ENCODE measurements around the gene CPAMD8. TPM values are rescaled to one million over a fixed set of nuclear protein-coding genes. Genes with fewer than 3 reads are reported as not detected.

Gene CPAMD8
- total and polyA plus RNA-seq, 2 of the 8 experiments (the other 6 are each of a cell fraction or from before 2014, with no cell fraction given): 6.1 to 9.2 TPM

GRCh38 chr19:17048885-17049453 lies 22.4 kb upstream of the CPAMD8 start (continued):
- no peak for TF ChIP-seq ATF3 (IDR thresholded peaks at IDR 0.05; ENCODE audit: insufficient read depth, low read depth, low read length)
- no peak for TF ChIP-seq TBP (IDR thresholded peaks at IDR 0.05; ENCODE audit: low read depth, low read length)
- no peak for TF ChIP-seq CHD7 (IDR thresholded peaks at IDR 0.05; ENCODE audit: insufficient replicate concordance, low read length)
- TF ChIP-seq, protein P1, sequence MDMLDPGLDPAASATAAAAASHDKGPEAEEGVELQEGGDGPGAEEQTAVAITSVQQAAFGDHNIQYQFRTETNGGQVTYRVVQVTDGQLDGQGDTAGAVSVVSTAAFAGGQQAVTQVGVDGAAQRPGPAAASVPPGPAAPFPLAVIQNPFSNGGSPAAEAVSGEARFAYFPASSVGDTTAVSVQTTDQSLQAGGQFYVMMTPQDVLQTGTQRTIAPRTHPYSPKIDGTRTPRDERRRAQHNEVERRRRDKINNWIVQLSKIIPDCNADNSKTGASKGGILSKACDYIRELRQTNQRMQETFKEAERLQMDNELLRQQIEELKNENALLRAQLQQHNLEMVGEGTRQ (IDR thresholded peaks at IDR 0.05; ENCODE audit: low read length): no peak

Data from H1 (cell line).